ENCODE results near the gene PAX6. TPM values are rescaled to one million over a fixed set of nuclear protein-coding genes. Genes with fewer than 3 reads are reported as not detected.

The PAX6 gene
- total RNA-seq, 4 donors from 2014 or later: 0.46 TPM; not detected in 3

GRCh38 chr11:31818874-31819331, 7.8 kb upstream of the PAX6 start:
- TF ChIP-seq CTCF (IDR thresholded peaks at IDR 0.05): no peak
- no peak for ATAC-seq (ENCODE audit: low FRiP score)
- no peak for DNase-seq (ENCODE audit: low spot score)

GRCh38 chr11:31818425-31818755, 7.3 kb upstream of the PAX6 start:
- ATAC-seq (ENCODE audit: low FRiP score) (no peak), DNase-seq (ENCODE audit: low spot score) (no peak)
- TF ChIP-seq CTCF (IDR thresholded peaks at IDR 0.05): no peak

DNA sequence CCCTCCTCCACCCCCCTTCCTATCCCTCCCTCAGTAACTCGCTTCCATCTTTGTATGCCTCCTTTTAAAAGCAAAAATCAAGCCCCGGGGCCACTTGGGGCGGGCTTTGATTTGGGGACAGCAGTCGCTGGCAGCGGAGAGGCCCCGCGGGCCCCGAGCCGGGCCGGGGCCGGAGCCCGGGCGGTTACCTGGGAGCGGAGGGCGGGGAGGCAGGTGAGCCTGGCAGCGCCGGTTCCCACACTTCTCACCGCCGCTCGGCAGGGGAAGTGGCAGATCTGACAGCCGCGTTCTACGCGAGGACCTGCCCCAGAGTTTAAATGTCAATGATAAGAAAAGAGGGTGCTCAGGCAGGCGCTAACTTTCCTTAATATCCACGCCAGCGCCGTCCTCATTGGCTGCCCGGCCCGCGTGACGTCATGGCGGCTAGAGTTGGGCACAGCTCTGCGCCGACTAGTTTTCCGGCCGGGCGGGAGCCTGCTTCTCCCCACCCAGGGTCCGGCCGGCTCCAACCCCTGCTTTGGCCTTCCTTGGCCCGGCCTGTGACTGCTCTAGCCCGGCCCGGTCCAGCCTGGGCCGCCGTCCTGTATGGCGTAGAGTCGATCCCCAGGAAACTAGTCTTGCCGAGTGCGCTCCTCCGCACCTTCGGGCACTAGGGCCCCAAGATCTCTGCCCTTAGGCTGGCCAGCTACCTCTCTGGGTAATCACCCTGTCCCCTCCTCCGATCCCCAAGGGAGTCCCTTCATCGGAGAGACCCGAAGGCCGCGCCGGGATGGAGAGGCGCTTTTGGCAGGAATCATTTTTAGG, 6.7 kb upstream of the PAX6 start:
- DNase-seq (ENCODE audit: low spot score) (no peak), ATAC-seq (ENCODE audit: low FRiP score) (no peak)
- no peak for TF ChIP-seq CTCF (IDR thresholded peaks at IDR 0.05)

- no peak for TF ChIP-seq CTCF (IDR thresholded peaks at IDR 0.05)
- DNase-seq (ENCODE audit: low spot score): no peak
- ATAC-seq (ENCODE audit: low FRiP score): no peak
Measured at GRCh38 chr11:31817054-31817620, 6.0 kb upstream of the PAX6 start.

DNA sequence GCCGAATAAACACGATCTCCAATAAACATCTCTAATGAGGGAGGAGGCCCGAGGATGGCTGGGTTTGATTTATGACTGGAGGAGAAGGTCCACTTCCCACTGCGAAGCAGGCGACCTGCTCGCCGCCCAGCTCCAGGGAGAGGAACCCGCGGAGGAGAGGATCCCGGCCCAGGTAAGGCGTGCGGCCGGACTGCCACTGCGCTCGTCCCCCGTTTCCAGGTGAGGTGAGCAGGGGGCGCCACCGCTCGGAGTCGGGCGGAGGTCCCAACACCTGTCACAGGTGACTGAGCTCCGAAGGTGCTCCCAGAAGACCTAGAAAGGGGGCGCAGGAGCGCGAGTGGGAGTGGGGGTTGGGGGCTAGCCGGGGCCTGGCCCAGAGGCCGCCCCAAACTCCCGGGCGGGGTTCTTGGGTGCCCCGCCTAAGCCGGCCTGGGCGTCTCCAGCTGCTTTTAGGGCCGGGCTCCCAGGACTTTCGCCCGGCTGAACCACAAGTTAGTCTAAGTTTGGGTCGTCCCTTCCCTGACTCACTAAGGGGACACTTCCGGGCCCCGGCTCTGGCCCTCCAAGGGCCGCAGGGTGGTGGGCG, 5.4 kb upstream of the PAX6 start:
- no peak for TF ChIP-seq CTCF (IDR thresholded peaks at IDR 0.05)
- DNase-seq (ENCODE audit: low spot score) (no peak), ATAC-seq (ENCODE audit: low FRiP score) (no peak)

DNA sequence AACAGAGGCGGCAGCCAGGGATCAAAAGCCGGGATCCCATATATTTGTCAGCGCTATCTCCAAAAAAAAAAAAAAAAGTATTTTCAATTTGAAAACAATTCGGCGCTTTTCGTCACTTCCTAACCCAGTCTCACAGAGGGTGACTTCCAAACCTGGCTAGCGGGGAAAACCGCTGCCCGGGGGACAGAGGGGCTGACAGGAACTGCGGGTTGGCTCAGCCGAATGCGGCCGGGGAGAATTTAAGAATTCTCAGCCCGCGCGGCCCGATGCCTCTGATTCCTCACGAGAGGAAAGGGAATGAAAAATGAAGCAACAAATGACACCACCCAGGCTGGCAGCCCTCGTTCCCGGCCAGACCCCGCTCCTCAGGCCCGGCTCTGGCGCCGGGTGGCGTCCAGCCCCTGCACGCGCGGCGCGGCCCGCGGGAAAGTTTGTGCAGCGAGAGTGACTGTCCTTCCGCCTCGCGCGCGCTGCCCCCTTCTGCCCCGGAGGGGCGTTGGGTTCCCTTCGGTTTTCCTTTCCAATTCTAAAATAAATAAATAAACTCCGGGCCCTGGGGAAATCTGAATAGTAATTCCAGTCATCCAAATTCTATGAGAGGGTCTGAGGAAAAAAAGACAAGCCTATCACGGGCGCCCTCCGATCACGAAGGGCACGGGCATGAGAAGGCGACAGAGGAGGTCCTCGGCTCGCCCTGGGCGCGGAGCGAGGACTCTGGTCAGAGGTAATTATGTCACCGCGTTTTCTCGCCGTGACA, 4.8 kb upstream of the PAX6 start:
- ATAC-seq (ENCODE audit: low FRiP score): no peak

More for the DNA sequence above, 4.8 kb upstream of the PAX6 start:
- no peak for DNase-seq (ENCODE audit: low spot score)
- no peak for TF ChIP-seq CTCF (IDR thresholded peaks at IDR 0.05)
